Gastroesophageal sphincter (tissue), 3 donors: Measurements from ENCODE around the gene STAT5A.

ENCODE experiments used
- EP300 ChIP-seq: sonication (generic); formaldehyde crosslinking; IDR thresholded peaks from one replicate; pipeline ENCODE4 v1.6.1; 2017; ENCODE audit warnings: antibody characterized with exemption, mild to moderate bottlenecking
- POLR2A ChIP-seq, 2 donors: fragments of 450-650 bp; IDR thresholded peaks; one replicate each; pipeline ENCODE4 v1.6.1; 2017; ENCODE audit warnings: antibody characterized with exemption in 2 of 2, mild to moderate bottlenecking in 2 of 2, moderate library complexity in 1 of 2
- POLR2AphosphoS5 ChIP-seq: sonication (generic); formaldehyde crosslinking; IDR thresholded peaks from one replicate; pipeline ENCODE4 v1.6.1; 2017; ENCODE audit warnings: antibody characterized with exemption
- TF ChIP-seq, protein P1 (sequence below), 4 experiments: fragments of 200-600 bp in 2 of 4; fragments of 450-650 bp in 2 of 4; sonication (generic) in 1 of 4; IDR thresholded peaks; one replicate each; pipeline ENCODE4 v1.5.1; 2017 to 2019; ENCODE audit warnings: antibody characterized with exemption in 4 of 4, mild to moderate bottlenecking in 2 of 4, moderate library complexity in 2 of 4

DNA sequence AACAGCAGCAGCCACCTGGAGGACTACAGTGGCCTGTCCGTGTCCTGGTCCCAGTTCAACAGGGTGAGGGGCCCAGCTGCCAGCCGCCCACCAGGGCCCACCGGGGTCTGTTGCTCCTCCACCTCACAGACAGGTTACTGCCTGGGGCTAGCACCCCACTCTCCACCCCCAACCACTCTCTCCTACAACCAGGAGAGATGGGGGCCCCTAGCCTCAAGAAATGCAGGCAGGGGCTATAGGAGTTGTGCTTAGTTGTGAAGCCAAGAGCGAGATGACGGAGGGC is 18.0 kb downstream of the STAT5A start:
- TF ChIP-seq, protein P1, sequence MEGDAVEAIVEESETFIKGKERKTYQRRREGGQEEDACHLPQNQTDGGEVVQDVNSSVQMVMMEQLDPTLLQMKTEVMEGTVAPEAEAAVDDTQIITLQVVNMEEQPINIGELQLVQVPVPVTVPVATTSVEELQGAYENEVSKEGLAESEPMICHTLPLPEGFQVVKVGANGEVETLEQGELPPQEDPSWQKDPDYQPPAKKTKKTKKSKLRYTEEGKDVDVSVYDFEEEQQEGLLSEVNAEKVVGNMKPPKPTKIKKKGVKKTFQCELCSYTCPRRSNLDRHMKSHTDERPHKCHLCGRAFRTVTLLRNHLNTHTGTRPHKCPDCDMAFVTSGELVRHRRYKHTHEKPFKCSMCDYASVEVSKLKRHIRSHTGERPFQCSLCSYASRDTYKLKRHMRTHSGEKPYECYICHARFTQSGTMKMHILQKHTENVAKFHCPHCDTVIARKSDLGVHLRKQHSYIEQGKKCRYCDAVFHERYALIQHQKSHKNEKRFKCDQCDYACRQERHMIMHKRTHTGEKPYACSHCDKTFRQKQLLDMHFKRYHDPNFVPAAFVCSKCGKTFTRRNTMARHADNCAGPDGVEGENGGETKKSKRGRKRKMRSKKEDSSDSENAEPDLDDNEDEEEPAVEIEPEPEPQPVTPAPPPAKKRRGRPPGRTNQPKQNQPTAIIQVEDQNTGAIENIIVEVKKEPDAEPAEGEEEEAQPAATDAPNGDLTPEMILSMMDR (IDR thresholded peaks at IDR 0.05), result no peak
- TF ChIP-seq POLR2A (IDR thresholded peaks at IDR 0.05), result no peak
- TF ChIP-seq POLR2AphosphoS5, result no peak
- no peak for TF ChIP-seq EP300
